NCI-H2227 (cell line): ENCODE results near the gene CLDN2.
"Not testable (repeated sequence)": the region's sequence is repeated elsewhere in the genome, so short reads cannot be mapped to it uniquely, and the experiment has no call there.

Experiments used
- DNase-seq: peaks from one replicate; lab custom pipeline; 2025; ENCODE audit not compliant: unreplicated experiment; lab: John Stamatoyannopoulos, UW

CLDN2 gene

DNA sequence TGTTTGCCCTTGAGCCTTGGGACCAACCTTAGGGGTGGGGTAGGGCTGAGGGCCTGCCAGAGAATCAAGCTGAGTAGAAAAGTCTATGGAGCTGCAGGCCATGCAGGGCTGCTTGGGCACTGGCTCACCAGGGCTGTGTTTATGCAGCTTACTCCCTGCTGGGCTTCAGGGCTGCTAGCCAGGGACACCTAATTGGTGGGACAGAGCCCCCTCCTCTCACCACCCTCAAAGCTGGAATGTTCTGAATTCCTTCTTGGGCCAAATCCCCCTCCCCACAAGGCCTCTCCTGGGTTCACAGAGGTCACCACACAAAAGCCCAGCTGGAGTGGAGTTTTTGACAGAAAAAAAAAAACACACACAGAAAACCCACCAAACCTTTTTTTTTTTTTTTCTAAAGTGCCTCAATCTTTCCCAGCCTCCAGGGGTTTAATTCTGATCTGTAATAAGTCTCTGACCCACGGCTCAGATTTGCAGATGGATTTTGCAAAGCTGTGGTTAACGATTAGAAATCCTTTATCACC, at the start of gene CLDN2:
Gene CLDN2, plus strand, starts transcription at position 471 of the 521 bp plus-strand sequence. CDS start 7,827 bp downstream, outside the sequence.
- no peak for DNase-seq

DNA sequence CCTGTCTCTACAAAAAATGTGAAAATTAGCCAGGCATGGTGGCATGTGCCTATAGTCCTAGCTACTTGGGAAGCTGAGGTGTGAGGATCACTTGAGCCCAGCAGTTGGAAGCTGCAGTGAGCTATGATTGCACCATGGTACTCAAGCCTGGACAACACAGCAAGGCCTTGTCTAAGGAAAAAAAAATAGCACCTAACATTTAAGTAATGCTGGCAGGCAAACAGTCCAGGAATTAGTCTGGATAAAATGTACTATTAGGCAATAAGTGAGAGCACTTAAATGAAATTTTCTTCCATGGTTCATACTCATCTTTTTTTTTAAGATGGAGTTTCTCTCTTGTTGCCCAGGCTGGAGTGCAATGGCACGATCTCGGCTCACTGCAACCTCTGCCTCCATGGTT, 47.4 kb upstream of the CLDN2 start:
- DNase-seq = not testable (repeated sequence)

DNA sequence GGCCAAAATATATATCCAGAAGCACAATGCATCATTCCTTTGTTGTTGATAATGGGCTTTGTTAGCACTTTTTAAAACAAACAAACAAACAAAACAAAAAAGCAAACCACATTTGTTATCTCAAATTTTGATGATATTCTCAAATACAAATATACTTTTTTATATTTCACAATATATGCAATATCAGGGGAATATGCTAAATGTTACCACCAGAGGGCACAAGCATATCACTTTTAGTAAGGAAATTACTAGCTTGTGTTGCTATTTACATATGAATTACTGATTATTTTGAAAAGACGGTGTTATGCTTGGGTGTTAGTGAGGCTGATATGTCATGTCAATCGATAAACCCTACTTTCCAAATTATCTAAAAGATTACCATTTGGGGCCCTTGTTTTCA, 46.1 kb upstream of the CLDN2 start:
- peak; percentile 44 for DNase-seq

- DNase-seq = no peak
Observed at GRCh38 chrX:106875151-106875550, 45.1 kb upstream of the CLDN2 start.

GRCh38 chrX:106889468-106889867, 30.7 kb upstream of the CLDN2 start:
- DNase-seq = no peak

- DNase-seq = peak; percentile 38
Observed at GRCh38 chrX:106891762-106892460, 28.3 kb upstream of the CLDN2 start.

DNA sequence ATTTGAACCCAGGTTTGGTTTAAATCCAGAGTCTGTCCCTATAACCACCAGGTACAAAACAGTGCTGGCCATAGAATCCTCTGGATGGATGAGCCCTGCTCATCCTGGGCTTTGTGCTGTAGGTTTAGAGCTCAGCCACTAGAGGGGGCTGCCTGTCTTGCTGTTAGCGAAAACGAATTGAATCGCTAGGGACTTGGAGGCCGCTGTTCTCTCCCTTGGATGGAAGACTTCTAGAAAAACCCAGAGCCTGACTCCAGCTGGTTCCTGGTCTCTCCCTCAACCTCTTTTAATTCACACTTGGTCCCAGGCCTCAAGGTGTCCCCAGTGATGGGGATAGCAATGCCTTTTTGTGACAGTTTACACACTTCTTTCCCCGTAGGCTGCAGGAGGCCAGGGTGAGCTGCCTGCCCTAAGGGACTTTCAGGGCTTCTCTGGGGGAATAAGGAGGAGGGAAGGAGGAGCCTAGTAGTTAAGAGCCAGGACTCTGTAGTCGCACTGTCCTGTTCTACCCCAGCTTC, 25.8 kb upstream of the CLDN2 start:
- peak; percentile 82 for DNase-seq

DNA sequence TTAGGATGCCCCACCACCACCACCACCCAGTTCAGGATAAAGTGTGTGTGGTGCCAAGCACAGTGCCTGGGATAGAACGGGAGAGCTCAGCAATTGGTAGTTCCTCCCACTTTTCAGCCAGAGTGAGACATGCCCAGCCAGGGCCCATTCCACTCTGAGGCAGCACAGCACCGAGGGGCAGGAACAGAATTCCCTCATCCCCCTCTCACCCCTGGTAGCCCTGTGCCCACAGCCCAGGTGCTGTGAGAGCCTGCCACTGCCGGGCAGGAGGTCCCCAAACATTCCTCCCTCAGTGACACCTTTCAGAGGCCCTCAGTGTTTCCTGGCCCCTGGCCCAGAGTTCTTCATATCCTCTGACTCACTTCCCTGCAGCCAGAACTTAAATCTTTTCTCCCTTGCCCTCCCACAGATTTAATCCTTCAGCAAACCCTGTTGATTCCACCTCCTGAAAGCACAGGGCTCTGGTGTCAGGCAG, 25.2 kb upstream of the CLDN2 start:
- DNase-seq = no peak

- no peak for DNase-seq
Observed at GRCh38 chrX:106897259-106897658, 22.9 kb upstream of the CLDN2 start.

- no peak for DNase-seq
Observed at GRCh38 chrX:106898462-106898861, 21.7 kb upstream of the CLDN2 start.

DNA sequence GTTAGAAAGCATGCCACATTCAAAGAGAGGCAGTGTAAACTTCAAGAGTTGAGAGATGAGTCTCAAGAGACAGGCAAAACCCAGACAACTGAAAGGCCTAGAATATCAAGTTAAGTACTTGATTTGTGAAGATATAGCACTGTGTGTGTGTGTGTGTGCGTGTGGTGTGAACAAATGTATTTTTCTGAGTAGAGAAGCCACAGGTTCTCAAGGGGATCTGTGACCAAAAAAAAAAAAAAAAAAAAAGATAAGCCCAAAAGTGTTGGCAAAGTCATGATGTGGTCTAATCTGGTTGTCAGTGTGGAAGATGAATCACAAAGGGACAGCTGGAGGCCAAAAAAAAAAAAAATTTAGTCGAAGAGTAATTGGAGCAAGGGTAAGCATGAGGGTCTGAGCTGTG, 20.9 kb upstream of the CLDN2 start:
- no peak for DNase-seq

GRCh38 chrX:106899841-106900240, 20.4 kb upstream of the CLDN2 start:
- no peak for DNase-seq

DNA sequence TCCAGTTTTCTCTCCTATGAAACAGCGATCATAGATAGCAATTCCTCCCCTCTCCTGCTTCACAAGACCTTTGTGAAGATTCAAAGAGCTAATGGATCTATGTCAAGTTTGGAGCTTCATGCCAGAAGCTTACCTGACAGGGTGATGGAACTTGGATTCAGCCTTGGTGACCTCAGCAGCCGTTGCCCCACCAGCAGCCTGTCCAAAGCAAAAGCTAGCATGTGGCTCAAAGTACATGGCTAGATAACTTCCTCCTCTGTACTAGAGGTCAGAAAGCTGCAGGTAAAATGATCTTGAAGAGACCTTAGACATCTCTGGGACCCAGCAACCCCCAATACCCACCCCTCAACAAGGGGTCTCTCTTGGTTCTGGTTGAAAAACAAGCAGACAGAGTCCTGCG, 18.9 kb upstream of the CLDN2 start:
- DNase-seq = no peak

- no peak for DNase-seq
Observed at GRCh38 chrX:106901781-106902219, 18.4 kb upstream of the CLDN2 start.

GRCh38 chrX:106902684-106903083, 17.5 kb upstream of the CLDN2 start:
- no peak for DNase-seq

DNA sequence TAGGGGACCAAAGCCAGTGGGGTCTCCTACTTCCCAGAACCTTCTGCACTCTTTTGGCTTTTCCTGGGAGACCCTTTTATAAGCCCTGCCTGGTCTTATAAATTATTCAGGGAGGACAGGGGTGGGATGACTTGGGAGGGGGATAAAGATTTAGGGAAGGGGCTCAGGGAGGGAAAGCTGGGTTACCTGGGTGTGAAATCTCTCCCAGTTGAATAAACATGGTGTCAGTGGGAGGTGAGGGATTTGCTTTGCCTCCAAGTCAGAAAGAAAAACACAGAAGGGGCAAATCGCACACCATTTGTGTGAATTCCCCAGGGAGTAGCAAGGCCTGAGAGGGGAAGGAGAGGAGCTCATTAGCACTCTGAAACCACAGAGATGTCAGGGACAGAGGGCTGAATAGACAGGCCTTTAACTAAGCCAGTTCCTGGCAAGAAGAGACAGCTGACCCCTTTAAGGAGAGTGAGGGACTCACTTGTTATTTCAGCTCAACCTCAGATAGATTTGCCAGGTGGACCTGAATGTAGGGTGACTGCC, 16.8 kb upstream of the CLDN2 start, which contains the start of gene RIPPLY1:
Gene RIPPLY1, minus strand, starts transcription at position 51 of the 534 bp plus-strand sequence. CDS start 54 bp downstream, outside the sequence.
- no peak for DNase-seq

GRCh38 chrX:106903856-106904528, 16.2 kb upstream of the CLDN2 start:
- no peak for DNase-seq

GRCh38 chrX:106905064-106905708, 15.0 kb upstream of the CLDN2 start:
- no peak for DNase-seq

DNA sequence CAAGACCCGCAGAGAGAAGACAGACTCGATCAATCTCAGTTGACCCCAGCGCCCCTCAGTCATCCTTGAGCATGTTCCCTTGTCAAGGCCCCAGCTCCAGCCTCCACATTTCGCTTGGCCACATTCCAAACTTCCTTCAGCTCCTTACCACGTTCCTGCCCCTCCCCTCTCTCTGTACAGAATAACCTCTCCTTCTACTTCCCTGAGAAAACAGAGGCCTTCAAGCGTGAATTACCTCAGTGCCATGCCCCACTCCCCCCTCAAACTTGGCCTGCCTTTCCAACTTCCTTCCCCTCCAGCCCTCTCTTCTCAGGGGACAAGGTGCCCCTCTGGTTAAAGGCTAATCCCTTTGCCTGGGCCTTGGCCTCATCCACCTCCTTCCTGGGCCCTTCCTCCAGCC, 13.8 kb upstream of the CLDN2 start:
- no peak for DNase-seq

DNA sequence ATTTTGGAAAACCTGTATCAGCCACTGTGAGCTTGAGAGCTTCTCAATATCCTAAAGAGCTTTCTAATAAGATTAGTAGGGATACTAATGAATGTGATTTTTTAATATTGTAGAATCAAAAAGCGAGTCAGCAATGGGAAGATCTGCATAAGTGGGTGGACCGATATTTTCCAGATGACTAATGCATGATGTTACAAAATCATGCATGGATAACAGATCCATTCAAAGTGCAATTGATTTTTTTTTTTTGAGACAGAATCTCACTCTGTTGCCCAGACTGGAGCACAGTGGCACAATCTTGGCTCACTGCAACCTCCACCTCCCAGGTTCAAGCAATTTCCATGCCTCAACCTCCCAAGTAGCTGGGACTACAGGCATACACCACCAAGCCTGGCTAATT, 7.3 kb upstream of the CLDN2 start:
- DNase-seq = no peak

- no peak for DNase-seq
Observed at GRCh38 chrX:106917830-106918500, 2.2 kb upstream of the CLDN2 start.
